ENCODE data around the gene MAD1L1.

Gene MAD1L1

DNA sequence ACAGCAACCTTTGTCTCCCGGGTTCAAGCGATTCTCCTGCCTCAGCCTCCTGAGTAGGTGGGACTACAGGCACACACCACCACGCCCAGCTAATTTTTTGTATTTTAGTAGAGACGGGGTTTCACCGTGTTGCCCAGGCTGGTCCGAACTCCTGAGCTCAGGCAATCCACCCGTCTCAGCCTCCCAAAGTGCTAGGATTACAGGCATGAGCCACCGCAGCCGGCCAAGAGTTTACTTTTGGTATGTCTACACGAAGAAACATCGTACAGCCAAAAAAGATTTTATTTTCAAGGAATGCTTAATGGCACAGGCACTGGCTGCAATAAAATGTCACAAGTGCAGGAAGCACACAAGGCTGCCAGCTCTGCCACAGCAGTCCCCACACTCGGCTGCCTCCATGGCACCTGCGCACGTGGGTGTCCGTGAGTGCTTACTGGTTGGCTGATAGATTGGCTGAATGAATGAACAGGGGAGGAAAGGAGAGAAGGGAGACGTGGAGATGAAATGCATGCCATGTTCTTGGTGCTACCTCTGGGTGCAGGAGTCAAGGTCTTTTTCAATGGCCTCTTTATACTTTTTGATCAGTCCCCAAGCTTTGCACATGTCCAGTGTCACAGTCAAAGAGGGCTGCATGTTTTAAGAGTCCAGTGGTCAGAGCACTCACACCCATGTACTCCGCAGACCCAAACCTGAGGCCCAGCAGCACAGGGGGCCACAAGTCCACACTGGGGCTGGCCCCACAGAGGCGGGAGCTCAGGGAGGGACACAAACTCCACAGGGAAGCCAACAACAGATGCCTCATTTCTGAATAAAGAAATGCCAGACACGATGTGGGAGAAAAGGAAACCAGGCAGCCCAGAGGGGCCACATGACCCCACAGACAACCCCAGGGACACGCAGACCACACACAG lies 198.2 kb downstream of the MAD1L1 start (continued):
- TF ChIP-seq, protein P1, sequence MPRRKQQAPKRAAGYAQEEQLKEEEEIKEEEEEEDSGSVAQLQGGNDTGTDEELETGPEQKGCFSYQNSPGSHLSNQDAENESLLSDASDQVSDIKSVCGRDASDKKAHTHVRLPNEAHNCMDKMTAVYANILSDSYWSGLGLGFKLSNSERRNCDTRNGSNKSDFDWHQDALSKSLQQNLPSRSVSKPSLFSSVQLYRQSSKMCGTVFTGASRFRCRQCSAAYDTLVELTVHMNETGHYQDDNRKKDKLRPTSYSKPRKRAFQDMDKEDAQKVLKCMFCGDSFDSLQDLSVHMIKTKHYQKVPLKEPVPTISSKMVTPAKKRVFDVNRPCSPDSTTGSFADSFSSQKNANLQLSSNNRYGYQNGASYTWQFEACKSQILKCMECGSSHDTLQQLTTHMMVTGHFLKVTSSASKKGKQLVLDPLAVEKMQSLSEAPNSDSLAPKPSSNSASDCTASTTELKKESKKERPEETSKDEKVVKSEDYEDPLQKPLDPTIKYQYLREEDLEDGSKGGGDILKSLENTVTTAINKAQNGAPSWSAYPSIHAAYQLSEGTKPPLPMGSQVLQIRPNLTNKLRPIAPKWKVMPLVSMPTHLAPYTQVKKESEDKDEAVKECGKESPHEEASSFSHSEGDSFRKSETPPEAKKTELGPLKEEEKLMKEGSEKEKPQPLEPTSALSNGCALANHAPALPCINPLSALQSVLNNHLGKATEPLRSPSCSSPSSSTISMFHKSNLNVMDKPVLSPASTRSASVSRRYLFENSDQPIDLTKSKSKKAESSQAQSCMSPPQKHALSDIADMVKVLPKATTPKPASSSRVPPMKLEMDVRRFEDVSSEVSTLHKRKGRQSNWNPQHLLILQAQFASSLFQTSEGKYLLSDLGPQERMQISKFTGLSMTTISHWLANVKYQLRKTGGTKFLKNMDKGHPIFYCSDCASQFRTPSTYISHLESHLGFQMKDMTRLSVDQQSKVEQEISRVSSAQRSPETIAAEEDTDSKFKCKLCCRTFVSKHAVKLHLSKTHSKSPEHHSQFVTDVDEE (CRISPR knock-in tag; IDR thresholded peaks at IDR 0.05): no peak
- TF ChIP-seq ESRRG (CRISPR knock-in tag; IDR thresholded peaks at IDR 0.05): no peak
- TF ChIP-seq TOX (CRISPR knock-in tag; IDR thresholded peaks at IDR 0.05; ENCODE audit: borderline replicate concordance): no peak

DNA sequence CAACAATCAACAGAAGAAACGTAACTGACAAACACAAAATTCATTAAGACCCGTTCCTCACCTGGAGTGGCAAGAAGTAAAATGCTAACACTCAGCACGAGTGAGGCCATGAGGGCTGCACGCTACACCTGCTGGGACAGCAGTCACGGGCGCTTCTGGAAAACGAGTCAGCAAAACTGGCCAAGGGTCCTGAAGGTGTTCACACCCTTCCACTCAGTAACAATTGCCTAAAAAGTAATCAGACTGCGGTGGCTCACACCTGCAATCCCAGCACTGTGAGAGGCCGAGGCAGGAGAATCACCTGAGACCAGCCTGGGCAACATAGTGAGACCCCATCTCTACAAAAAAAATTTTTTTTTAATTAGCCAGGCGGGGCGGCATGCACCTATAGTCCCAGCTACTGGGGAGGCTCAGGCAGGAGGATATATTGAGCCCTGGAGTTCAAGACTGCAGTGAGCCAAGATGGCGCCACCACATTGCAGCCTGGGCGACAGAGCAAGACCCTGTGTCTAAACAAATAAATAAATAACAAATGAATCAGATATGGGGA lies 199.1 kb downstream of the MAD1L1 start:
- no peak for ATAC-seq
- TF ChIP-seq ISL1 (CRISPR knock-in tag; IDR thresholded peaks at IDR 0.05): no peak
- TF ChIP-seq, protein P2, sequence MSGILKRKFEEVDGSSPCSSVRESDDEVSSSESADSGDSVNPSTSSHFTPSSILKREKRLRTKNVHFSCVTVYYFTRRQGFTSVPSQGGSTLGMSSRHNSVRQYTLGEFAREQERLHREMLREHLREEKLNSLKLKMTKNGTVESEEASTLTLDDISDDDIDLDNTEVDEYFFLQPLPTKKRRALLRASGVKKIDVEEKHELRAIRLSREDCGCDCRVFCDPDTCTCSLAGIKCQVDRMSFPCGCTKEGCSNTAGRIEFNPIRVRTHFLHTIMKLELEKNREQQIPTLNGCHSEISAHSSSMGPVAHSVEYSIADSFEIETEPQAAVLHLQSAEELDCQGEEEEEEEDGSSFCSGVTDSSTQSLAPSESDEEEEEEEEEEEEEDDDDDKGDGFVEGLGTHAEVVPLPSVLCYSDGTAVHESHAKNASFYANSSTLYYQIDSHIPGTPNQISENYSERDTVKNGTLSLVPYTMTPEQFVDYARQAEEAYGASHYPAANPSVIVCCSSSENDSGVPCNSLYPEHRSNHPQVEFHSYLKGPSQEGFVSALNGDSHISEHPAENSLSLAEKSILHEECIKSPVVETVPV (CRISPR knock-in tag; IDR thresholded peaks at IDR 0.05): no peak
- no peak for TF ChIP-seq BACH2 (CRISPR knock-in tag; IDR thresholded peaks at IDR 0.05; ENCODE audit: borderline replicate concordance)
- no peak for TF ChIP-seq ZNF70 (CRISPR knock-in tag; IDR thresholded peaks at IDR 0.05)
- no peak for TF ChIP-seq CSDC2 (CRISPR knock-in tag; IDR thresholded peaks at IDR 0.05)
- TF ChIP-seq RARB (CRISPR knock-in tag; IDR thresholded peaks at IDR 0.05): no peak
- TF ChIP-seq ZNF565 (CRISPR knock-in tag; conservative IDR thresholded peaks at IDR 0.05; ENCODE audit: low read depth): no peak
- TF ChIP-seq, protein P3, sequence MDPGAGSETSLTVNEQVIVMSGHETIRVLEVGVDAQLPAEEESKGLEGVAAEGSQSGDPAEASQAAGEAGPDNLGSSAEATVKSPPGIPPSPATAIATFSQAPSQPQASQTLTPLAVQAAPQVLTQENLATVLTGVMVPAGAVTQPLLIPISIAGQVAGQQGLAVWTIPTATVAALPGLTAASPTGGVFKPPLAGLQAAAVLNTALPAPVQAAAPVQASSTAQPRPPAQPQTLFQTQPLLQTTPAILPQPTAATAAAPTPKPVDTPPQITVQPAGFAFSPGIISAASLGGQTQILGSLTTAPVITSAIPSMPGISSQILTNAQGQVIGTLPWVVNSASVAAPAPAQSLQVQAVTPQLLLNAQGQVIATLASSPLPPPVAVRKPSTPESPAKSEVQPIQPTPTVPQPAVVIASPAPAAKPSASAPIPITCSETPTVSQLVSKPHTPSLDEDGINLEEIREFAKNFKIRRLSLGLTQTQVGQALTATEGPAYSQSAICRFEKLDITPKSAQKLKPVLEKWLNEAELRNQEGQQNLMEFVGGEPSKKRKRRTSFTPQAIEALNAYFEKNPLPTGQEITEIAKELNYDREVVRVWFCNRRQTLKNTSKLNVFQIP (CRISPR knock-in tag; IDR thresholded peaks at IDR 0.05; ENCODE audit: borderline replicate concordance, low read depth): no peak
- no peak for TF ChIP-seq ZFP30 (CRISPR knock-in tag; IDR thresholded peaks at IDR 0.05)
- TF ChIP-seq GLIS3 (CRISPR knock-in tag; IDR thresholded peaks at IDR 0.05): no peak
- no peak for TF ChIP-seq TCF4 (CRISPR knock-in tag; IDR thresholded peaks at IDR 0.05; ENCODE audit: borderline replicate concordance)
- no peak for TF ChIP-seq SNAI2 (CRISPR knock-in tag; IDR thresholded peaks at IDR 0.05)
- TF ChIP-seq TOX (CRISPR knock-in tag; IDR thresholded peaks at IDR 0.05; ENCODE audit: borderline replicate concordance): no peak
- TF ChIP-seq PPARA (CRISPR knock-in tag; IDR thresholded peaks at IDR 0.05; ENCODE audit: borderline replicate concordance): no peak
- no peak for TF ChIP-seq ZC3H10 (CRISPR knock-in tag; IDR thresholded peaks at IDR 0.05)
- TF ChIP-seq, protein P4, sequence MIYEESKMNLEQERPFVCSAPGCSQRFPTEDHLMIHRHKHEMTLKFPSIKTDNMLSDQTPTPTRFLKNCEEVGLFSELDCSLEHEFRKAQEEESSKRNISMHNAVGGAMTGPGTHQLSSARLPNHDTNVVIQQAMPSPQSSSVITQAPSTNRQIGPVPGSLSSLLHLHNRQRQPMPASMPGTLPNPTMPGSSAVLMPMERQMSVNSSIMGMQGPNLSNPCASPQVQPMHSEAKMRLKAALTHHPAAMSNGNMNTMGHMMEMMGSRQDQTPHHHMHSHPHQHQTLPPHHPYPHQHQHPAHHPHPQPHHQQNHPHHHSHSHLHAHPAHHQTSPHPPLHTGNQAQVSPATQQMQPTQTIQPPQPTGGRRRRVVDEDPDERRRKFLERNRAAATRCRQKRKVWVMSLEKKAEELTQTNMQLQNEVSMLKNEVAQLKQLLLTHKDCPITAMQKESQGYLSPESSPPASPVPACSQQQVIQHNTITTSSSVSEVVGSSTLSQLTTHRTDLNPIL (CRISPR knock-in tag; IDR thresholded peaks at IDR 0.05; ENCODE audit: low read depth): no peak

DNA sequence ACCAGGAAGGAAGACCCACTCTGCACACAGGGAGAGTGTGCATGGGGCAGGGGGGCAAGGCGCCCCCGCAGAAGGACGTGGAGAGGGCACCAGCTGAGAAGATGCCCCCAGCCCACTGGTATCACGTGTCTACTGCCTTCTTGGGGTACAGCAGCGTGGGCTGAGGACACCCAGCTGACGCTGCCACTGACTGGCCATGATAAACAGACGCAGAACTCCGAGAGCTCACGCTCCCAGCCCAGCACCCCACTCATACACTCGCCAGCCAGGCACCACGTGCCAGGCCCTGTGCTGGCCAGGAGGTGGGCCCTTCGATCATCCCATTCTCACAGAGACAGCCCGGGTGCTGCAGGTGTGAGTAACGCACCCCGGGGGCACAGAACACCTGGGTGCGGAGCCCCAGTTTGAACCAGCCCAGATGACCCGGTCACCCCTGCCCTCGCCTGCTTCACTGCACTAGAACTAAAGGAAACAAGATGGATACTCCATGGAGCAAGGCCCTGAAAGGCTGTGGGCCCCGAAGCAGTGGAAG lies 199.8 kb downstream of the MAD1L1 start:
- ATAC-seq: peak; percentile 13; the same call in 1 of the 3 replicates

More for the DNA sequence above, 199.8 kb downstream of the MAD1L1 start:
- TF ChIP-seq CSDC2 (CRISPR knock-in tag; IDR thresholded peaks at IDR 0.05) (no peak), ARNTL (CRISPR knock-in tag; IDR thresholded peaks at IDR 0.05; ENCODE audit: borderline replicate concordance, low read depth) (no peak), TOX (CRISPR knock-in tag; IDR thresholded peaks at IDR 0.05; ENCODE audit: borderline replicate concordance) (no peak), ZNF565 (CRISPR knock-in tag; conservative IDR thresholded peaks at IDR 0.05; ENCODE audit: low read depth) (no peak)

All from SK-N-SH treated with all-trans-retinoic acid at 6 μM for 48 hours (cell line).